ENCODE measurements around the gene ST8SIA5. TPM values are rescaled to one million over a fixed set of nuclear protein-coding genes. Genes with fewer than 3 reads are reported as not detected.
A peak's percentile ranks its signal among the peaks of the same experiment; 100 is the strongest.

The ST8SIA5 gene
- total RNA-seq, 1 experiment from 2014 or later = 5.4 TPM

DNA sequence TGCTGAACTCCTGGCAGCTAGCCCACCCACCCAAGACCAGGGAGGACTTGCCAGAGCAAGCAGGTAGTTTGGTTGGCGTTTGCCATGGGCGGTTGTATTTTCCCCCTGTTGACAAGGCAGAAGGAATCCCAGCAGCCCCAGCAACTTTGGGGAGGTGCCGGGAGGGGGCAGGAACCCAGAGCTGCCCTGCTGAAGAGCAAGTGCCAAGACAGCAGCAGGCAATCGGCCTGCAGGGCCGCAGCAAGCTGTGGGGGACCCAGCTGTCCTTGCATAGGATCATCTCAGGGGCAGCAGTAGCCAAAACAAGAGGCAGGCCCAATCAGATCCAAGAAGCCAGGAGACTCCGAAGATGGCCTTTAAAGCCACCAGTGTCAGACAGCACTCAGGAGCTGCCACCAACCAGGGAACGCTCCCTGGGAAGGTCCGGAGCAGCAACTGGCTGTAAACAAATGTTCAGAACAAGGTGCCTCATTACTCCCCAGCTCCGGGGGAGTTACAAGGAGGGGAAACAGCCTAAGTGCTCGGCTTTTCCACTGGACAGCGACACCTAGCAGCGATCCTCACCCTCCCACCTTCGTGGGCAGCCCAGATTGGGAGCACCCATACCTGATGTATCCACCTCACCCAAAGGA lies 2.1 kb downstream of the ST8SIA5 start:
- ChIA-PET POLR2A (no interaction called here), CTCF (interaction anchor here (0.8 to 2.6 kb wide), 7 partner anchors 12 to 97 kb away, joined by 3 to 25 read pairs (median 4); partner anchors contain the start of gene LOXHD1)
- Mint-ChIP-seq H3K27me3 (ENCODE audit: low read depth) (peaks cover 44% of the 10 kb centered on the region), H3K9me3 (no peaks in the 10 kb centered on the region), H3K27ac (no peak overlapping the region; the same call in 1 of the 2 replicates), H3K36me3 (no peaks in the 10 kb centered on the region), H3K4me3 (peak overlapping the region; percentile 44), H3K4me1 (peaks cover 24% of the 10 kb centered on the region)
- ATAC-seq = peak; percentile 40
- TF ChIP-seq CREB1 (CRISPR knock-in tag; IDR thresholded peaks at IDR 0.05) (no peak), NR3C1 (CRISPR knock-in tag; conservative IDR thresholded peaks at IDR 0.05; ENCODE audit: low read depth) (no peak)
- TF ChIP-seq, protein P1, sequence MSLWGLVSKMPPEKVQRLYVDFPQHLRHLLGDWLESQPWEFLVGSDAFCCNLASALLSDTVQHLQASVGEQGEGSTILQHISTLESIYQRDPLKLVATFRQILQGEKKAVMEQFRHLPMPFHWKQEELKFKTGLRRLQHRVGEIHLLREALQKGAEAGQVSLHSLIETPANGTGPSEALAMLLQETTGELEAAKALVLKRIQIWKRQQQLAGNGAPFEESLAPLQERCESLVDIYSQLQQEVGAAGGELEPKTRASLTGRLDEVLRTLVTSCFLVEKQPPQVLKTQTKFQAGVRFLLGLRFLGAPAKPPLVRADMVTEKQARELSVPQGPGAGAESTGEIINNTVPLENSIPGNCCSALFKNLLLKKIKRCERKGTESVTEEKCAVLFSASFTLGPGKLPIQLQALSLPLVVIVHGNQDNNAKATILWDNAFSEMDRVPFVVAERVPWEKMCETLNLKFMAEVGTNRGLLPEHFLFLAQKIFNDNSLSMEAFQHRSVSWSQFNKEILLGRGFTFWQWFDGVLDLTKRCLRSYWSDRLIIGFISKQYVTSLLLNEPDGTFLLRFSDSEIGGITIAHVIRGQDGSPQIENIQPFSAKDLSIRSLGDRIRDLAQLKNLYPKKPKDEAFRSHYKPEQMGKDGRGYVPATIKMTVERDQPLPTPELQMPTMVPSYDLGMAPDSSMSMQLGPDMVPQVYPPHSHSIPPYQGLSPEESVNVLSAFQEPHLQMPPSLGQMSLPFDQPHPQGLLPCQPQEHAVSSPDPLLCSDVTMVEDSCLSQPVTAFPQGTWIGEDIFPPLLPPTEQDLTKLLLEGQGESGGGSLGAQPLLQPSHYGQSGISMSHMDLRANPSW (CRISPR knock-in tag; conservative IDR thresholded peaks at IDR 0.05; ENCODE audit: low read depth) = no peak
- DNase-seq (ENCODE audit: low spot score) = peak; percentile 54

DNA sequence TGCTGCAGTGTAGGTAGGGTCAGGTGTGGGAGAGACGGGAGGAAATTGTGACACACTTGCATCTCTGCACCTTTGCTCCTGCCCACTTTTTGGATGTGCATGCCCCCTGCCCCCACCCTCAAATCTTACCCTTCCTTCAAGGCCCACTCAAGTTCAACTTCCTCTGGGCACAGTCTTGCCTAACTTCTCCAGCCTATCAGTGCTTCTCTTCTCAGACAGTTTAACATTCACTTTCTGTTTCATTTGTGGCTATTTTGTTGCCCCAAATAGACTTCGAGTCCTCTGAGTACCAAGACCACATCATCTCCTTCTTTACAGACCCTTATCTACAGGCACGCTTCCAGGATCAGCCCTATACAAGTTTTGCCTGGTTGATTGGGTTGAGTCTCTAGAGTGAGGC lies 2.7 kb downstream of the ST8SIA5 start:
- no peaks in the 10 kb centered on the region for H3K36me3 Mint-ChIP-seq
- POLR2A ChIA-PET = no interaction called here
- DNase-seq (ENCODE audit: low spot score) = no peak
- ATAC-seq = no peak
- no peak overlapping the region for H3K27ac Mint-ChIP-seq
- CTCF ChIA-PET = interaction anchor here (0.8 to 2.1 kb wide), 4 partner anchors 12 to 96 kb away, joined by 3 to 6 read pairs (median 4); no protein-coding TSS in a partner anchor
- H3K9me3 Mint-ChIP-seq = no peaks in the 10 kb centered on the region
- TF ChIP-seq ZNF671 (CRISPR knock-in tag; IDR thresholded peaks at IDR 0.05) = no peak
- TF ChIP-seq KAT7 (CRISPR knock-in tag; IDR thresholded peaks at IDR 0.05; ENCODE audit: borderline replicate concordance) = no peak
- TF ChIP-seq, protein P2, sequence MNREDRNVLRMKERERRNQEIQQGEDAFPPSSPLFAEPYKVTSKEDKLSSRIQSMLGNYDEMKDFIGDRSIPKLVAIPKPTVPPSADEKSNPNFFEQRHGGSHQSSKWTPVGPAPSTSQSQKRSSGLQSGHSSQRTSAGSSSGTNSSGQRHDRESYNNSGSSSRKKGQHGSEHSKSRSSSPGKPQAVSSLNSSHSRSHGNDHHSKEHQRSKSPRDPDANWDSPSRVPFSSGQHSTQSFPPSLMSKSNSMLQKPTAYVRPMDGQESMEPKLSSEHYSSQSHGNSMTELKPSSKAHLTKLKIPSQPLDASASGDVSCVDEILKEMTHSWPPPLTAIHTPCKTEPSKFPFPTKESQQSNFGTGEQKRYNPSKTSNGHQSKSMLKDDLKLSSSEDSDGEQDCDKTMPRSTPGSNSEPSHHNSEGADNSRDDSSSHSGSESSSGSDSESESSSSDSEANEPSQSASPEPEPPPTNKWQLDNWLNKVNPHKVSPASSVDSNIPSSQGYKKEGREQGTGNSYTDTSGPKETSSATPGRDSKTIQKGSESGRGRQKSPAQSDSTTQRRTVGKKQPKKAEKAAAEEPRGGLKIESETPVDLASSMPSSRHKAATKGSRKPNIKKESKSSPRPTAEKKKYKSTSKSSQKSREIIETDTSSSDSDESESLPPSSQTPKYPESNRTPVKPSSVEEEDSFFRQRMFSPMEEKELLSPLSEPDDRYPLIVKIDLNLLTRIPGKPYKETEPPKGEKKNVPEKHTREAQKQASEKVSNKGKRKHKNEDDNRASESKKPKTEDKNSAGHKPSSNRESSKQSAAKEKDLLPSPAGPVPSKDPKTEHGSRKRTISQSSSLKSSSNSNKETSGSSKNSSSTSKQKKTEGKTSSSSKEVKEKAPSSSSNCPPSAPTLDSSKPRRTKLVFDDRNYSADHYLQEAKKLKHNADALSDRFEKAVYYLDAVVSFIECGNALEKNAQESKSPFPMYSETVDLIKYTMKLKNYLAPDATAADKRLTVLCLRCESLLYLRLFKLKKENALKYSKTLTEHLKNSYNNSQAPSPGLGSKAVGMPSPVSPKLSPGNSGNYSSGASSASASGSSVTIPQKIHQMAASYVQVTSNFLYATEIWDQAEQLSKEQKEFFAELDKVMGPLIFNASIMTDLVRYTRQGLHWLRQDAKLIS (CRISPR knock-in tag; IDR thresholded peaks at IDR 0.05; ENCODE audit: borderline replicate concordance) = no peak
- no peak for TF ChIP-seq MYBL2 (CRISPR knock-in tag; IDR thresholded peaks at IDR 0.05)
- TF ChIP-seq, protein P3, sequence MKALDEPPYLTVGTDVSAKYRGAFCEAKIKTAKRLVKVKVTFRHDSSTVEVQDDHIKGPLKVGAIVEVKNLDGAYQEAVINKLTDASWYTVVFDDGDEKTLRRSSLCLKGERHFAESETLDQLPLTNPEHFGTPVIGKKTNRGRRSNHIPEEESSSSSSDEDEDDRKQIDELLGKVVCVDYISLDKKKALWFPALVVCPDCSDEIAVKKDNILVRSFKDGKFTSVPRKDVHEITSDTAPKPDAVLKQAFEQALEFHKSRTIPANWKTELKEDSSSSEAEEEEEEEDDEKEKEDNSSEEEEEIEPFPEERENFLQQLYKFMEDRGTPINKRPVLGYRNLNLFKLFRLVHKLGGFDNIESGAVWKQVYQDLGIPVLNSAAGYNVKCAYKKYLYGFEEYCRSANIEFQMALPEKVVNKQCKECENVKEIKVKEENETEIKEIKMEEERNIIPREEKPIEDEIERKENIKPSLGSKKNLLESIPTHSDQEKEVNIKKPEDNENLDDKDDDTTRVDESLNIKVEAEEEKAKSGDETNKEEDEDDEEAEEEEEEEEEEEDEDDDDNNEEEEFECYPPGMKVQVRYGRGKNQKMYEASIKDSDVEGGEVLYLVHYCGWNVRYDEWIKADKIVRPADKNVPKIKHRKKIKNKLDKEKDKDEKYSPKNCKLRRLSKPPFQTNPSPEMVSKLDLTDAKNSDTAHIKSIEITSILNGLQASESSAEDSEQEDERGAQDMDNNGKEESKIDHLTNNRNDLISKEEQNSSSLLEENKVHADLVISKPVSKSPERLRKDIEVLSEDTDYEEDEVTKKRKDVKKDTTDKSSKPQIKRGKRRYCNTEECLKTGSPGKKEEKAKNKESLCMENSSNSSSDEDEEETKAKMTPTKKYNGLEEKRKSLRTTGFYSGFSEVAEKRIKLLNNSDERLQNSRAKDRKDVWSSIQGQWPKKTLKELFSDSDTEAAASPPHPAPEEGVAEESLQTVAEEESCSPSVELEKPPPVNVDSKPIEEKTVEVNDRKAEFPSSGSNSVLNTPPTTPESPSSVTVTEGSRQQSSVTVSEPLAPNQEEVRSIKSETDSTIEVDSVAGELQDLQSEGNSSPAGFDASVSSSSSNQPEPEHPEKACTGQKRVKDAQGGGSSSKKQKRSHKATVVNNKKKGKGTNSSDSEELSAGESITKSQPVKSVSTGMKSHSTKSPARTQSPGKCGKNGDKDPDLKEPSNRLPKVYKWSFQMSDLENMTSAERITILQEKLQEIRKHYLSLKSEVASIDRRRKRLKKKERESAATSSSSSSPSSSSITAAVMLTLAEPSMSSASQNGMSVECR (CRISPR knock-in tag; IDR thresholded peaks at IDR 0.05; ENCODE audit: borderline replicate concordance) = no peak
- TF ChIP-seq, protein P1 (CRISPR knock-in tag; conservative IDR thresholded peaks at IDR 0.05; ENCODE audit: low read depth) = no peak
- TF ChIP-seq, protein P4, sequence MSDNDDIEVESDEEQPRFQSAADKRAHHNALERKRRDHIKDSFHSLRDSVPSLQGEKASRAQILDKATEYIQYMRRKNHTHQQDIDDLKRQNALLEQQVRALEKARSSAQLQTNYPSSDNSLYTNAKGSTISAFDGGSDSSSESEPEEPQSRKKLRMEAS (CRISPR knock-in tag; IDR thresholded peaks at IDR 0.05) = no peak
- no peak for TF ChIP-seq IRF2 (CRISPR knock-in tag; IDR thresholded peaks at IDR 0.05; ENCODE audit: borderline replicate concordance, low read depth)
- no peak for TF ChIP-seq SP1 (CRISPR knock-in tag; conservative IDR thresholded peaks at IDR 0.05)
- TF ChIP-seq, protein P5, sequence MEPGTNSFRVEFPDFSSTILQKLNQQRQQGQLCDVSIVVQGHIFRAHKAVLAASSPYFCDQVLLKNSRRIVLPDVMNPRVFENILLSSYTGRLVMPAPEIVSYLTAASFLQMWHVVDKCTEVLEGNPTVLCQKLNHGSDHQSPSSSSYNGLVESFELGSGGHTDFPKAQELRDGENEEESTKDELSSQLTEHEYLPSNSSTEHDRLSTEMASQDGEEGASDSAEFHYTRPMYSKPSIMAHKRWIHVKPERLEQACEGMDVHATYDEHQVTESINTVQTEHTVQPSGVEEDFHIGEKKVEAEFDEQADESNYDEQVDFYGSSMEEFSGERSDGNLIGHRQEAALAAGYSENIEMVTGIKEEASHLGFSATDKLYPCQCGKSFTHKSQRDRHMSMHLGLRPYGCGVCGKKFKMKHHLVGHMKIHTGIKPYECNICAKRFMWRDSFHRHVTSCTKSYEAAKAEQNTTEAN (CRISPR knock-in tag; IDR thresholded peaks at IDR 0.05) = no peak
- TF ChIP-seq RELA (CRISPR knock-in tag; IDR thresholded peaks at IDR 0.05; ENCODE audit: borderline replicate concordance) = no peak
- H3K27me3 Mint-ChIP-seq (ENCODE audit: low read depth) = peaks cover 38% of the 10 kb centered on the region
- H3K4me1 Mint-ChIP-seq = peaks cover 24% of the 10 kb centered on the region
- no peak overlapping the region for H3K4me3 Mint-ChIP-seq
